ENCODE results near the gene ESRRB.

GRCh38 chr14:76446486-76446885 lies 70.5 kb downstream of the ESRRB start:
- TF ChIP-seq CTCF (IDR thresholded peaks at IDR 0.05) (no peak), POLR2A (IDR thresholded peaks at IDR 0.05) (no peak)

Data from breast epithelium (tissue), 3 donors.